GM21367 (cell line): ENCODE measurements around the gene TCL1A.
A peak's percentile ranks its signal among the peaks of the same experiment; 100 is the strongest.
"Not testable (repeated sequence)": the region's sequence is repeated elsewhere in the genome, so short reads cannot be mapped to it uniquely, and the experiment has no call there.

ENCODE experiments used
- ATAC-seq: cut with Tn5 transposase; IDR thresholded peaks from one replicate; pipeline ENCODE4 v1.9.1; 2021; ENCODE audit not compliant: unreplicated experiment

Gene TCL1A

GRCh38 chr14:95679148-95679815 is 34.6 kb downstream of the TCL1A start:
- ATAC-seq = no peak

DNA sequence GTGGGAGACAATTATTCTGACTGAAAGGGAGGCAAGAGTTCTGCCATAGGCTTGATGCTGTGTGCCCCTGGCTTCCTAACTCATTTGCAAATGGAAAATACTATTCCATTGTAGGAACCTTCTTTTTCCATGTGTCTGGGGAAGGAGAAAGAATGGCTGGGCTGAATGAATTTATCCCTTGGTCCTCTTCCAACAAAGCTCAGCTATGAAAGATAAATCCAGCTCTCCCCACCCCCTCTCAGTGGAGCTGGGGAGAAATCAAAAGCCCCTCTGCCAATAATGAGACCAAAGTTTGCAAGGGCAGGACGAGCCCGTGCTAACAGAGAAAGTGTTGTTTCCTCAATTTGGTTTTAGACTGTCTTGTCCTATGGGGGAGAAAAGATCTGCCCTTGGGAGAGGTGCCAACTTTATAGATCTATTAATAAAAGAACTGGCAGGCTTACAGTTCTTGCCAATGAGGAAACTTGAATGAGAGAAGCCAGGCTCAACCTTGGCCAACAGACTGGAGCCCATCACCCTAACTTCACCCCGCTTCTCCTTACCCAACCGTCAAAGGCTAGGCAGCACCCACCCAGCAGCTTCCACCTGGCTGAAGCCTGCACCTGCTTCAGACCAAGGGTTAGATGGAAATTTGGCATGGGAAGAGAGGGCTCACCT is 36.6 kb downstream of the TCL1A start:
- no peak for ATAC-seq

DNA sequence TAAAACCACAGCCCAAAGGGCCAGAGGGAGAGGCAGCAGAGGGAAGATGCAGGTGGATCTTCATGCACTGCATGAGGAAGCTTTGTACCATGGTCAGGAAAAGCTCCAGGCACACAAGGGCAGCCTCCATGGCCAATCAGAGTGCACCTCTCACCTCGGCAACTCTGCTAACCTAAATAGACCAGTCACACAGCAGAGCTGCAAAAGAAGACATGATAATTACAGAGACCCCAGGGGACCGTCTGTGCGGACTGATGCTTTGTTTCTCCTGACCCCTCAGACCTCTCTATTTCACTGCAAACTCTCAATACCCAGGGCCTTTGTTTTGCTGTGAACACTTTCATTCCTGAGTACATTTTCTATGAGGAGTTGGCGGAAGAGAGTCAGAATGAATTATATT is 38.4 kb downstream of the TCL1A start:
- ATAC-seq = no peak

- ATAC-seq = no peak
Measured at GRCh38 chr14:95674613-95675012, 39.3 kb downstream of the TCL1A start.

DNA sequence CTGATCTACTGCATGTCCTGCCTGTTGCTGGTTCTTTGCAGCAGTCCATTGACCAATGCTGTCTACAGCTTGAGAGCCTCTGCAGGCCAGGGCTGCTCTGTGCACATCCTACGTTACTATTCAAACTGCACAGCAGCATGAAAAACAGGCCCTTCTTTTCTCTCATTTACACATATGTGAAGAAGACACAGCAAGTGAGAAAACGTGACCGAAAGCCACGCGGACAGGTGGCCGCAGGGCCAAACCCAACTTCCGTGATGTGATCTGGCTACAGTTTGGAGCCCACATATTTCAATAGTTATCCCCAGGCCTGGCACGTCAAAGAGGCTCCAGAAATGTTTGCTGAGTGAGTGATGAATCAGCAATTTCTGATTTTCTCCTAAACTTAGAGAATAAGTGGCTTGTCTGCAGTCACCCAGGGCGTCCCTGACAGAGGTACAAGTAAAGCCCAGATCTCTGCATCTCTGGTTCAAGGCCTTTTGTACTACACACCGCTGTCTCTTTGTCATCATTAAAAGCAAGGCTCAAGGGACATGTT is 45.6 kb downstream of the TCL1A start:
- ATAC-seq = peak; percentile 37

DNA sequence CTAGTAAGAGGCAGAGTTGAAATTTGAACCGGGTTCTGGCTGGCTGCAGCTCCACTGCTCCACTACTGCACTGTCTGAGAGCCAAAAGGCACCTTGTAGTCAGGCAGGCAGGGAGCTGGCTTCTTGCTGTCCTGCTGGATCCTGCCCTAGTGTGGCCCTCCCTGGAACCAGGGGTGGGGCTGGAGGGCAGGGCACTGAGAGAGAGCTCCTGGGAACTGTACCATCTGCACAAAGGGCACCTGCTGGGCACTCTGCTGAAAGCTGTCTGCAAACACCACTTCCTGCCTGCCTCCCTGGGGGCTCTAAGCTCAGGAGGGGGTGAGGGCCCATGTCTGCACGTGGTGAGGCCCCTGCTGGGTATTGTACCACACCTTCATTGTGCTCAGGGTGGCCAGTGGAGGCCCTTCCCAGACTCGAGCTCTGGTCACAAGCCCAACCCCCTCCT is 46.7 kb downstream of the TCL1A start:
- no peak for ATAC-seq

GRCh38 chr14:95666450-95666849 is 47.5 kb downstream of the TCL1A start:
- no peak for ATAC-seq

- ATAC-seq = not testable (repeated sequence)
Measured at GRCh38 chr14:95665530-95665929, 48.4 kb downstream of the TCL1A start.

DNA sequence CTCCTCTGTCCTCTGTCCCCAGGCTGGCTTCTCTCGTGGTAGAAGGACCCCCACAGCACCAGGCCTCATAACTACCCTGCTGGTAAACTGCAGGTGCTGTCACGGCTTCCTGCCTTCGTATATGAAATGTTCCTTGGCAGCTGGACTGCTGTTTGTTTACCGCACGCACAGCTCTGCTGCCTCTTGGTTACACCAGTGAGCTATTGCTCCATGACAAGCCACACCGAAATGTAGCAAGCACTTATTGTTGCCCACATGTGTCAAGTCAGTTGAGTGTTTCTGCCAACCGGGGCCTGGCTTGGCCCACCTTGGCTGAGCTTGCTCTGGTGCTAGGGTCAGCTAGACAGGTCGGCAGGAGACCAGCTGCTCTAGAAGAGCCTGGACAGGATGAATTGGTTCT is 49.4 kb downstream of the TCL1A start:
- ATAC-seq = no peak

- ATAC-seq = no peak
Measured at GRCh38 chr14:95664066-95664465, 49.9 kb downstream of the TCL1A start.

DNA sequence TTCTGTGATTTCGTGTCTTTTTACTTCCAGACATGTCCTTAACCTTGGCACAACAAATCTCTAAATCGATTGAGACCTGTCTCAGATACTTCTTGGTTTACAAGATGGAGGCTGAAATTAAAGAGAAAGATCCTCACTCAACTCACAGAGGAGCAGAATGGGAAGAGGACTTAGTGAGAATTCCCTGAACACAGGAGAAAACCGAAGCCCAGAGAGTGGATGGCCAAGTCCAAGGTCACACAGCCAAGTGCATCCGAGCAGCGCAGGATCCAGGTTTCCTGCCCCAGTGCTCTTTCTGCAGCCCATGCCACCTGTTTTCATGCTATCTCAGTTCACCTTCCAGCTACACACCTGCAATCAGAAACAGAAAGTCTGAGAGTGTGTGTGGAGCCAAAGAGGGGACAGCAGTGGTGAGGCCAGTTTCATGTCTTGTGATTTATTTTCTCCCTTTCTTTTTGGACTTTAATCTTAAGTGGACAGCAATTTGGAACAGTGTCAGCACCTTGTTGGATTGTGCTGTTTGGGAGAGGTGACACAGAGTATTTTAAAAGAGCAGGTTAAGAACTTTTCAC is 50.6 kb downstream of the TCL1A start:
- no peak for ATAC-seq

DNA sequence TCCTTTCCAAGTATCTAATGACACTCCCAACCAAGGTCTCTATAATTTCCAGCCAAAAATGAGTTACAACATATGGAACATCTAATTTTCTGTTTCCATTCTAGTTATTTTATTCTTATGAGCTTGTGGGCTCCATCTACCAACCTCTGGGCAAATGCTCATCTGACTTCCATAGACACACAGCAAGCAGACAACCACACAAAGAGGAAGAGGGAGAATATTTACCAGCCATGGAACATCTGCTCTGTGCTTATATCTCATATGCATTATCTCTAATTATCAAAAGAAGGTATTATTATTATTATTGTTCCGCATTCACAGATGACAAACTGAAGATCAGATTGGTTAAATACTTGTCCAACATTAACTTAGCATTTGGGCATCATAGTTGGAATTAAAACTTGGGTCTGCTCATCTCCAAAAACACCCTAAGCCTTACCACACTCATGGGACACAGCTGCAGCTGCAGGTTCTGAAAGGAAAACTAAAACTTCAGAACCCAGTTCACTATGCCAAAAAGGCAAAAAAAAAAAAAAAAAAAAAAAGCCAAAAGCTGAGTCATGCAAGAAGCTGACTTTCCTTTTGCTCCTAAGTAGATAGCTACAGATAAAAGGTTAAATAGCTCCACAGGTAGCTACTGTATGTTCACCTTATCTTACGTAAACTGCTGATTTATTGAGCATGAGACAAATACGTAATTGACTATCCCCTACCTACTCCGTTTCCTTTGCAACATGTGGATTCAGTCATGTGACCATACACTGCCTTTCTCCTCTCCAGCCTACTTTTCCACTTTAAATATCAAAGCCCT is 51.3 kb downstream of the TCL1A start:
- peak; percentile 40 for ATAC-seq

- no peak for ATAC-seq
Measured at GRCh38 chr14:95660651-95661515, 53.0 kb downstream of the TCL1A start.

DNA sequence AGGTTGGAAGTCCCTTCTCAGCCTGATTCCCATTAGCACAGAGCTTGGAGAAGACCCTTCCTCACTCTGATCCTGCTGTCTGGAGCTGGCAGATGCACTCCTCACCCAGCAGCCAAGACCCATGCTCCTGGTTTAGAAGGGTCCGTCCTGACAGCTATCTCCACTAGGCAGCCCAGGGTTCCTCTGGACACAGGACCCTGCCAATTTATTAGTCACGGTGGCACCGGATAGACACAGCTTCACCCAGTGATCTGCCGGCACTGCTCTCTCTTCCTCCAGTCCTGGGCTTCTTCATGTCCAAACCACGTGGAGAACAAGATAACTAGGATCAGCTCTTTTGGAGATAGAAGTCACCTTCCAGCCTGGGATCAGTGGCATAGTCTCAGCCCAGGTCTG is 53.9 kb downstream of the TCL1A start:
- no peak for ATAC-seq
